Measurements from ENCODE around the gene CRYBG2.
"Not testable (repeated sequence)": the region's sequence is repeated elsewhere in the genome, so short reads cannot be mapped to it uniquely, and the experiment has no call there.

The CRYBG2 gene

GRCh38 chr1:26389604-26390247, 35.8 kb upstream of the CRYBG2 start:
- no peak for DNase-seq (ENCODE audit: low spot score)
- TF ChIP-seq CTCF (IDR thresholded peaks at IDR 0.05; ENCODE audit: extremely low read depth, insufficient read depth, missing control alignments), result no peak
- in situ Hi-C loops (cut with MboI; ENCODE audit: low pct_unique_long_range_greater_than_20kb, low sequenced_read_pairs, unreplicated experiment), result no loop called here

- TF ChIP-seq CTCF (IDR thresholded peaks at IDR 0.05; ENCODE audit: extremely low read depth, insufficient read depth, missing control alignments), result no peak
- in situ Hi-C loops (cut with MboI; ENCODE audit: low pct_unique_long_range_greater_than_20kb, low sequenced_read_pairs, unreplicated experiment), result no loop called here
- no peak for DNase-seq (ENCODE audit: low spot score)
Measured at GRCh38 chr1:26388791-26389445, 35.0 kb upstream of the CRYBG2 start.

- in situ Hi-C loops (cut with MboI; ENCODE audit: low pct_unique_long_range_greater_than_20kb, low sequenced_read_pairs, unreplicated experiment), result no loop called here
- DNase-seq (ENCODE audit: low spot score), result no peak
- no peak for TF ChIP-seq CTCF (IDR thresholded peaks at IDR 0.05; ENCODE audit: extremely low read depth, insufficient read depth, missing control alignments)
Measured at GRCh38 chr1:26387447-26387846, 33.5 kb upstream of the CRYBG2 start.

- in situ Hi-C loops (cut with MboI; ENCODE audit: low pct_unique_long_range_greater_than_20kb, low sequenced_read_pairs, unreplicated experiment); DNase-seq (ENCODE audit: low spot score): not testable (repeated sequence)
Measured at GRCh38 chr1:26385063-26385462, 31.1 kb upstream of the CRYBG2 start.

- no peak for DNase-seq (ENCODE audit: low spot score)
- in situ Hi-C loops (cut with MboI; ENCODE audit: low pct_unique_long_range_greater_than_20kb, low sequenced_read_pairs, unreplicated experiment), result no loop called here
- no peak for TF ChIP-seq CTCF (IDR thresholded peaks at IDR 0.05; ENCODE audit: extremely low read depth, insufficient read depth, missing control alignments)
Measured at GRCh38 chr1:26384076-26384475, 30.1 kb upstream of the CRYBG2 start.

- no peak for TF ChIP-seq CTCF (IDR thresholded peaks at IDR 0.05; ENCODE audit: extremely low read depth, insufficient read depth, missing control alignments)
- DNase-seq (ENCODE audit: low spot score), result no peak
- in situ Hi-C loops (cut with MboI; ENCODE audit: low pct_unique_long_range_greater_than_20kb, low sequenced_read_pairs, unreplicated experiment), result no loop called here
Measured at GRCh38 chr1:26378879-26379251, 24.9 kb upstream of the CRYBG2 start.

- peak; percentile 79 for DNase-seq (ENCODE audit: low spot score)
- no peak for TF ChIP-seq CTCF (IDR thresholded peaks at IDR 0.05; ENCODE audit: extremely low read depth, insufficient read depth, missing control alignments)
- in situ Hi-C loops (cut with MboI; ENCODE audit: low pct_unique_long_range_greater_than_20kb, low sequenced_read_pairs, unreplicated experiment), result no loop called here
Measured at GRCh38 chr1:26378088-26378878, 24.4 kb upstream of the CRYBG2 start.
